Activated T-helper 2 cell treated with anti-CD3 and anti-CD28 coated beads, Interferon-gamma antibody, Interleukin-2, Interleukin-4, amounts not matched to agents 10 μg/mL and 5 μg/mL and 100 μg/mL, durations not matched to agents 14 hours and 24 hours and 36 hours (primary cell): ENCODE data around the gene STRA6. TPM values are rescaled to one million over a fixed set of nuclear protein-coding genes. Genes with fewer than 3 reads are reported as not detected.

ENCODE experiments used
- DNase-seq: peaks from one replicate; pipeline ENCODE4 v3.0.0; 2021; ENCODE audit warnings: low spot score
- H3K27ac Mint-ChIP-seq: one replicate; pipeline ENCODE4 v1.8.0; 2021; ENCODE audit warnings: mixed read lengths
- H3K27me3 Mint-ChIP-seq: one replicate; pipeline ENCODE4 v1.8.0; 2021; ENCODE audit warnings: low read depth, mixed read lengths
- H3K36me3 Mint-ChIP-seq: one replicate; pipeline ENCODE4 v1.8.0; 2021; ENCODE audit warnings: low read depth, mixed read lengths
- H3K4me1 Mint-ChIP-seq: one replicate; pipeline ENCODE4 v1.8.0; 2021; ENCODE audit warnings: low read depth, mixed read lengths
- H3K4me3 Mint-ChIP-seq: one replicate; pipeline ENCODE4 v1.8.0; 2021; ENCODE audit warnings: low read depth, mild to moderate bottlenecking, moderate library complexity, mixed read lengths
- H3K9me3 Mint-ChIP-seq: one replicate; pipeline ENCODE4 v1.8.0; 2021; ENCODE audit warnings: mixed read lengths
- intact Hi-C: fragments of 100-400 bp; cut with micrococcal nuclease; formaldehyde crosslinking; loops from one replicate; pipeline ENCODE4 v1.15.1; 2023
- total RNA-seq: library from RNA; stranded (reverse); gene quantifications from 2 replicates; pipeline ENCODE4 v1.2.3, GENCODE V29; 2022

STRA6 gene
- total RNA-seq, 1 donor from 2014 or later, result not detected

- Mint-ChIP-seq H3K27me3 (no peaks in the 10 kb centered on the region), H3K4me3 (no peak overlapping the region), H3K9me3 (no peaks in the 10 kb centered on the region), H3K27ac (no peak overlapping the region), H3K36me3 (no peaks in the 10 kb centered on the region), H3K4me1 (no peaks in the 10 kb centered on the region)
- intact Hi-C loops, result no loop called here
- no peak for DNase-seq
These were observed 23.3 kb downstream of the STRA6 start for GRCh38 chr15:74179101-74179841.

GRCh38 chr15:74178326-74179100 lies 24.1 kb downstream of the STRA6 start:
- DNase-seq, result no peak
- Mint-ChIP-seq H3K9me3 (no peaks in the 10 kb centered on the region), H3K36me3 (no peaks in the 10 kb centered on the region), H3K4me1 (no peaks in the 10 kb centered on the region), H3K4me3 (no peak overlapping the region), H3K27me3 (no peaks in the 10 kb centered on the region), H3K27ac (no peak overlapping the region)
- intact Hi-C loops, result no loop called here

- Mint-ChIP-seq H3K4me3 (no peak overlapping the region), H3K27ac (no peak overlapping the region)
- intact Hi-C loops, result no loop called here
These were observed 26.0 kb downstream of the STRA6 start for GRCh38 chr15:74176262-74177214.

GRCh38 chr15:74175271-74176191 lies 27.1 kb downstream of the STRA6 start:
- no peak overlapping the region for H3K4me3 Mint-ChIP-seq
- intact Hi-C loops, result no loop called here
- DNase-seq, result no peak
- no peaks in the 10 kb centered on the region for H3K27me3 Mint-ChIP-seq
- no peaks in the 10 kb centered on the region for H3K36me3 Mint-ChIP-seq
- H3K9me3 Mint-ChIP-seq, result no peaks in the 10 kb centered on the region
- no peak overlapping the region for H3K27ac Mint-ChIP-seq
- H3K4me1 Mint-ChIP-seq, result no peaks in the 10 kb centered on the region

More at GRCh38 chr15:74176262-74177214, 26.0 kb downstream of the STRA6 start:
- Mint-ChIP-seq H3K9me3 (no peaks in the 10 kb centered on the region), H3K36me3 (no peaks in the 10 kb centered on the region), H3K27me3 (no peaks in the 10 kb centered on the region), H3K4me1 (no peaks in the 10 kb centered on the region)
- DNase-seq, result no peak

GRCh38 chr15:74174958-74175253 lies 27.7 kb downstream of the STRA6 start:
- H3K27ac Mint-ChIP-seq, result no peak overlapping the region
- H3K9me3 Mint-ChIP-seq, result no peaks in the 10 kb centered on the region
- no peaks in the 10 kb centered on the region for H3K4me1 Mint-ChIP-seq
- H3K36me3 Mint-ChIP-seq, result no peaks in the 10 kb centered on the region
- no peak overlapping the region for H3K4me3 Mint-ChIP-seq
- H3K27me3 Mint-ChIP-seq, result no peaks in the 10 kb centered on the region
- no peak for DNase-seq
- intact Hi-C loops, result no loop called here

- no peak for DNase-seq
- no peaks in the 10 kb centered on the region for H3K27me3 Mint-ChIP-seq
- H3K36me3 Mint-ChIP-seq, result no peaks in the 10 kb centered on the region
- no peaks in the 10 kb centered on the region for H3K9me3 Mint-ChIP-seq
- H3K4me3 Mint-ChIP-seq, result no peak overlapping the region
- no peaks in the 10 kb centered on the region for H3K4me1 Mint-ChIP-seq
- H3K27ac Mint-ChIP-seq, result no peak overlapping the region
- intact Hi-C loops, result no loop called here
These were observed 28.2 kb downstream of the STRA6 start for GRCh38 chr15:74174219-74174957.

- intact Hi-C loops, result no loop called here
- Mint-ChIP-seq H3K4me3 (no peak within 1 kb of the TSS), H3K27ac (no peak within 1 kb of the TSS), H3K4me1 (no peaks in the 10 kb centered on the region), H3K27me3 (no peaks in the 10 kb centered on the region), H3K36me3 (no peaks in the 10 kb centered on the region), H3K9me3 (no peaks in the 10 kb centered on the region)
- DNase-seq, result no peak
These were observed 29.0 kb downstream of the STRA6 start, which contains the start of gene ISLR for GRCh38 chr15:74173380-74174218. Gene ISLR (plus strand): TSS chr15:74173710. CDS start chr15:74174859, 1,149 bp downstream.

GRCh38 chr15:74172701-74173379 lies 29.7 kb downstream of the STRA6 start:
- Mint-ChIP-seq H3K36me3 (no peaks in the 10 kb centered on the region), H3K27me3 (no peaks in the 10 kb centered on the region), H3K9me3 (no peaks in the 10 kb centered on the region), H3K4me1 (no peaks in the 10 kb centered on the region), H3K4me3 (no peak overlapping the region), H3K27ac (no peak overlapping the region)
- no peak for DNase-seq
- intact Hi-C loops, result no loop called here

GRCh38 chr15:74171965-74172541 lies 30.5 kb downstream of the STRA6 start:
- intact Hi-C loops, result no loop called here
- Mint-ChIP-seq H3K4me3 (no peak overlapping the region), H3K4me1 (no peaks in the 10 kb centered on the region), H3K36me3 (no peaks in the 10 kb centered on the region), H3K27me3 (no peaks in the 10 kb centered on the region), H3K9me3 (no peaks in the 10 kb centered on the region), H3K27ac (no peak overlapping the region)
- DNase-seq, result no peak

- Mint-ChIP-seq H3K36me3 (no peaks in the 10 kb centered on the region), H3K9me3 (no peaks in the 10 kb centered on the region), H3K4me1 (no peaks in the 10 kb centered on the region), H3K27me3 (no peaks in the 10 kb centered on the region), H3K4me3 (no peak overlapping the region), H3K27ac (no peak overlapping the region)
- DNase-seq, result no peak
- intact Hi-C loops, result no loop called here
These were observed 31.6 kb downstream of the STRA6 start for GRCh38 chr15:74170875-74171578.
